IMR-90 (cell line): ENCODE data around the gene SUGCT. TPM values are rescaled to one million over a fixed set of nuclear protein-coding genes. Genes with fewer than 3 reads are reported as not detected.

Experiments
- ATAC-seq: fragments of 200-7000 bp; cut with Tn5 transposase; 2 replicates; pipeline ENCODE4 v1.9.1; 2020; ENCODE audit warnings: low read depth, mild to moderate bottlenecking, moderate library complexity
- BruUV-seq: library from RNA; stranded (reverse); fragments of 400-500 nt; replicated peaks from 2 replicates; lab custom pipeline; 2021; lab: Mats Ljungman, UMichigan
- CTCF ChIA-PET: fragments of 300-600 bp; formaldehyde crosslinking; extraction: SDS; loops from one replicate; lab custom pipeline; 2021; ENCODE audit warnings: antibody characterized with exemption; lab: Yijun Ruan, JAX
- POLR2A ChIA-PET: fragments of 300-600 bp; sonication (Branson Sonifier 250); formaldehyde crosslinking; loops from one replicate; lab custom pipeline; 2022; ENCODE audit warnings: antibody characterized with exemption; ENCODE audit not compliant: unreplicated experiment; lab: Charles Lee
- DNase-seq: peaks from one replicate; pipeline ENCODE4 v3.0.0; 2013
- H2AFZ ChIP-seq: replicated peaks from 2 replicates; pipeline ENCODE3; 2013; ENCODE audit warnings: low read length, mild to moderate bottlenecking; ENCODE audit not compliant: poor library complexity
- H2AK5ac ChIP-seq: 2 replicates; pipeline ENCODE4 v1.6.1; 2013; ENCODE audit warnings: low read depth, low read length, inconsistent platforms
- H2AK9ac ChIP-seq: replicated peaks from 2 replicates; pipeline ENCODE3; 2013; ENCODE audit warnings: mild to moderate bottlenecking, low read depth, low read length, moderate library complexity; ENCODE audit not compliant: poor library complexity
- H2BK120ac ChIP-seq: 2 replicates; pipeline ENCODE4 v1.6.1; 2013; ENCODE audit warnings: low read depth, low read length, inconsistent platforms
- H2BK15ac ChIP-seq: 3 replicates; pipeline ENCODE4 v1.6.1; 2013; ENCODE audit warnings: low read depth, low read length, inconsistent platforms
- H2BK20ac ChIP-seq: 2 replicates; pipeline ENCODE4 v1.6.1; 2013; ENCODE audit warnings: low read depth, mild to moderate bottlenecking, inconsistent platforms, low read length, moderate library complexity
- H2BK5ac ChIP-seq: 2 replicates; pipeline ENCODE4 v1.6.1; 2013; ENCODE audit warnings: mild to moderate bottlenecking, low read depth, low read length, inconsistent platforms; ENCODE audit not compliant: poor library complexity, severe bottlenecking
- H3K14ac ChIP-seq: replicated peaks from 2 replicates; pipeline ENCODE4 v1.6.1; 2013; ENCODE audit warnings: low read depth, low read length, inconsistent platforms
- H3K18ac ChIP-seq: 2 replicates; pipeline ENCODE4 v1.6.1; 2013; ENCODE audit warnings: low read depth, low read length, control low read depth
- H3K23ac ChIP-seq: 2 replicates; pipeline ENCODE4 v1.6.1; 2013; ENCODE audit warnings: low read depth, low read length, inconsistent platforms
- H3K27ac ChIP-seq: 2 replicates; pipeline ENCODE4 v1.5.1; 2013; ENCODE audit warnings: mild to moderate bottlenecking, control low read depth, low read length; ENCODE audit not compliant: insufficient read depth
- H3K27me3 ChIP-seq: 2 replicates; pipeline ENCODE4 v1.6.1; 2013; ENCODE audit warnings: low read length; ENCODE audit not compliant: control insufficient read depth, insufficient read depth
- H3K36me3 ChIP-seq: 2 replicates; pipeline ENCODE4 v1.6.1; 2013; ENCODE audit warnings: low read length, mixed read lengths; ENCODE audit not compliant: control insufficient read depth, insufficient read depth
- H3K4ac ChIP-seq: 2 replicates; pipeline ENCODE4 v1.6.1; 2013; ENCODE audit warnings: low read depth, low read length, inconsistent platforms
- H3K4me1 ChIP-seq: 2 replicates; pipeline ENCODE4 v1.6.1; 2013; ENCODE audit warnings: low read length, mixed read lengths; ENCODE audit not compliant: control insufficient read depth, insufficient read depth
- H3K4me2 ChIP-seq: 2 replicates; pipeline ENCODE4 v1.6.1; 2013; ENCODE audit warnings: low read depth, mild to moderate bottlenecking, control low read depth, low read length, moderate library complexity
- H3K4me3 ChIP-seq: 2 replicates; pipeline ENCODE4 v1.5.1; 2013; ENCODE audit warnings: low read depth, mild to moderate bottlenecking, control low read depth, low read length, moderate library complexity; ENCODE audit not compliant: insufficient read depth
- H3K56ac ChIP-seq: 2 replicates; pipeline ENCODE4 v1.6.1; 2013; ENCODE audit warnings: low read length, inconsistent platforms; ENCODE audit not compliant: insufficient read depth; ENCODE audit errors: extremely low read depth
- H3K79me1 ChIP-seq, 2 experiments: 2 replicates each; pipeline ENCODE4 v1.6.1; 2013; ENCODE audit warnings: low read length in 2 of 2, inconsistent platforms in 1 of 2, low read depth in 1 of 2
- H3K9ac ChIP-seq: 2 replicates; pipeline ENCODE4 v1.6.1; 2013; ENCODE audit warnings: low read depth, low read length, control low read depth
- H3K9me1 ChIP-seq: 2 replicates; pipeline ENCODE4 v1.6.1; 2013; ENCODE audit warnings: low read length, inconsistent platforms; ENCODE audit not compliant: insufficient read depth
- H3K9me3 ChIP-seq: 2 replicates; pipeline ENCODE4 v1.6.1; 2013; ENCODE audit warnings: low read length; ENCODE audit not compliant: control insufficient read depth, insufficient read depth
- H4K20me1 ChIP-seq: 2 replicates; pipeline ENCODE4 v1.6.1; 2013; ENCODE audit warnings: low read length, inconsistent platforms; ENCODE audit not compliant: insufficient read depth
- H4K5ac ChIP-seq: 2 replicates; pipeline ENCODE4 v1.6.1; 2013; ENCODE audit warnings: mild to moderate bottlenecking, low read depth, low read length, control low read depth
- H4K8ac ChIP-seq, 2 experiments: 2 replicates each; pipeline ENCODE4 v1.6.1; 2013; ENCODE audit warnings: low read depth in 2 of 2, low read length in 2 of 2, control low read depth in 1 of 2, inconsistent platforms in 1 of 2
- H4K91ac ChIP-seq: 2 replicates; pipeline ENCODE4 v1.6.1; 2013; ENCODE audit warnings: low read depth, low read length, inconsistent platforms; ENCODE audit not compliant: insufficient read depth
- BHLHE40 ChIP-seq: fragments of 150-350 bp; IDR thresholded peaks from 2 replicates; pipeline ENCODE4 v1.6.1; 2016; ENCODE audit warnings: mild to moderate bottlenecking, low read depth, low read length
- CEBPB ChIP-seq: IDR thresholded peaks from 2 replicates; pipeline ENCODE4 v1.6.1; 2012; ENCODE audit warnings: low read depth, low read length, improper control_type of control experiment
- CHD1 ChIP-seq: IDR thresholded peaks from 2 replicates; pipeline ENCODE4 v1.6.1; 2012; ENCODE audit warnings: low read depth, low read length, improper control_type of control experiment
- MAZ ChIP-seq: IDR thresholded peaks from 2 replicates; pipeline ENCODE4 v1.6.1; 2012; ENCODE audit warnings: low read depth, mild to moderate bottlenecking, low read length, improper control_type of control experiment, moderate library complexity, borderline replicate concordance
- POLR2A ChIP-seq: IDR thresholded peaks from 2 replicates; pipeline ENCODE4 v1.6.1; 2012; ENCODE audit warnings: mild to moderate bottlenecking, low read depth, low read length
- RCOR1 ChIP-seq: IDR thresholded peaks from 2 replicates; pipeline ENCODE4 v1.6.1; 2012; ENCODE audit warnings: mild to moderate bottlenecking, low read length, improper control_type of control experiment; ENCODE audit not compliant: insufficient replicate concordance
- RFX5 ChIP-seq: IDR thresholded peaks from 2 replicates; pipeline ENCODE4 v1.8.0; 2012; ENCODE audit warnings: low read depth, mild to moderate bottlenecking, low read length, moderate library complexity
- SMC3 ChIP-seq: fragments of 150-350 bp; IDR thresholded peaks from 2 replicates; pipeline ENCODE4 v1.6.1; 2016; ENCODE audit warnings: low read depth, mild to moderate bottlenecking, antibody characterized with exemption, low read length, moderate library complexity
- WGBS, 2 experiments: methylation state at CpG; one replicate each; pipeline versions ENCODE4 v1.1.5 to v1.1.7; 2013; ENCODE audit warnings: missing lambda C conversion rate in 2 of 2; ENCODE audit not compliant: insufficient read length in 1 of 2; ENCODE audit errors: extremely low coverage in 2 of 2; 5-methylcytosine and 5-hydroxymethylcytosine counted together
- dilution Hi-C: fragments of 300-500 bp; cut with HindIII; formaldehyde crosslinking; loops from one replicate; pipeline ENCODE4 v1.14.3; 2018; ENCODE audit warnings: low sequenced_read_pairs; ENCODE audit not compliant: unreplicated experiment
- in situ Hi-C: fragments of 300-500 bp; cut with MboI; formaldehyde crosslinking; loops from 3 replicates; pipeline ENCODE4 v1.14.3; 2019; ENCODE audit warnings: low sequenced_read_pairs, inconsistent platforms, mixed read lengths
- intact Hi-C: fragments of 100-400 bp; cut with micrococcal nuclease; formaldehyde crosslinking; loops from 2 replicates; pipeline ENCODE4 v1.10.0; 2022
- polyA plus RNA-seq, 3 experiments: library from polyadenylated mRNA; depleted of rRNA; stranded (reverse); fragments of >200 nt; gene quantifications; 2 replicates each; pipeline ENCODE4 v1.2.3, GENCODE V29; 2012; ENCODE audit warnings: low replicate concordance in 1 of 3
- total RNA-seq: library from RNA; depleted of rRNA; stranded (reverse); fragments of >200 nt; gene quantifications from 2 replicates; pipeline ENCODE4 v1.2.3, GENCODE V29; 2012
- TF ChIP-seq, protein P1 (sequence below): fragments of 150-350 bp; IDR thresholded peaks from 2 replicates; pipeline ENCODE4 v1.6.1; 2017; ENCODE audit warnings: mild to moderate bottlenecking, antibody characterized with exemption, low read length, low read depth

Gene SUGCT
- total and polyA plus RNA-seq, 2 of the 4 experiments (the other 2 are of a cell fraction) = 5.9 to 8.3 TPM

GRCh38 chr7:40288827-40289226, 154.0 kb downstream of the SUGCT start:
- no peaks in the 10 kb centered on the region for H3K9me1 ChIP-seq
- no peak for DNase-seq
- no peaks in the 10 kb centered on the region for H3K9me3 ChIP-seq
- H3K4ac ChIP-seq = no peak overlapping the region
- H3K27ac ChIP-seq = no peak overlapping the region
- intact Hi-C loops (no loop called here), in situ Hi-C loops (no loop called here), dilution Hi-C loops (no loop called here)
- TF ChIP-seq, protein P1, sequence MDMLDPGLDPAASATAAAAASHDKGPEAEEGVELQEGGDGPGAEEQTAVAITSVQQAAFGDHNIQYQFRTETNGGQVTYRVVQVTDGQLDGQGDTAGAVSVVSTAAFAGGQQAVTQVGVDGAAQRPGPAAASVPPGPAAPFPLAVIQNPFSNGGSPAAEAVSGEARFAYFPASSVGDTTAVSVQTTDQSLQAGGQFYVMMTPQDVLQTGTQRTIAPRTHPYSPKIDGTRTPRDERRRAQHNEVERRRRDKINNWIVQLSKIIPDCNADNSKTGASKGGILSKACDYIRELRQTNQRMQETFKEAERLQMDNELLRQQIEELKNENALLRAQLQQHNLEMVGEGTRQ = no peak
- TF ChIP-seq RCOR1 = no peak
- TF ChIP-seq BHLHE40 = no peak
- no peak for TF ChIP-seq CEBPB
- no peak for TF ChIP-seq MAZ
- TF ChIP-seq RFX5 = no peak
- TF ChIP-seq SMC3 = no peak
- no peak for TF ChIP-seq CHD1
- no peak for TF ChIP-seq POLR2A
- no peaks in the 10 kb centered on the region for H3K4me1 ChIP-seq
- no peaks in the 10 kb centered on the region for H3K27me3 ChIP-seq
- no peak for ATAC-seq
- no peak overlapping the region for H3K18ac ChIP-seq
- H3K23ac ChIP-seq = no peak overlapping the region
- no peaks in the 10 kb centered on the region for H3K36me3 ChIP-seq
- no peak overlapping the region for H4K91ac ChIP-seq
- no TSS peak for BruUV-seq
- H3K4me3 ChIP-seq = no peak overlapping the region
- H2BK5ac ChIP-seq = no peak overlapping the region
- H4K8ac ChIP-seq = no peak overlapping the region
- H4K20me1 ChIP-seq = no peaks in the 10 kb centered on the region
- H3K56ac ChIP-seq = no peak overlapping the region
- H3K14ac ChIP-seq = no peak overlapping the region
- no peak overlapping the region for H4K5ac ChIP-seq
- no CpG with 5 or more reads among the region's 2 CpGs for WGBS, 2 experiments
- no peak overlapping the region for H2BK15ac ChIP-seq
- H2AK5ac ChIP-seq = no peak overlapping the region
- no peak overlapping the region for H3K4me2 ChIP-seq
- H2AFZ ChIP-seq = no peak overlapping the region
- ChIA-PET POLR2A (no interaction called here), CTCF (no interaction called here)
- H2AK9ac ChIP-seq = no peak overlapping the region
- no peak overlapping the region for H2BK120ac ChIP-seq
- no peaks in the 10 kb centered on the region for H3K79me1 ChIP-seq
- no peak overlapping the region for H3K9ac ChIP-seq
- no peak overlapping the region for H2BK20ac ChIP-seq
